GM21619 (cell line): ENCODE data around the gene COL8A2.

Experiments used
- ATAC-seq: cut with Tn5 transposase; IDR thresholded peaks from one replicate; pipeline ENCODE4 v1.9.1; 2021; ENCODE audit not compliant: unreplicated experiment

COL8A2 gene

DNA sequence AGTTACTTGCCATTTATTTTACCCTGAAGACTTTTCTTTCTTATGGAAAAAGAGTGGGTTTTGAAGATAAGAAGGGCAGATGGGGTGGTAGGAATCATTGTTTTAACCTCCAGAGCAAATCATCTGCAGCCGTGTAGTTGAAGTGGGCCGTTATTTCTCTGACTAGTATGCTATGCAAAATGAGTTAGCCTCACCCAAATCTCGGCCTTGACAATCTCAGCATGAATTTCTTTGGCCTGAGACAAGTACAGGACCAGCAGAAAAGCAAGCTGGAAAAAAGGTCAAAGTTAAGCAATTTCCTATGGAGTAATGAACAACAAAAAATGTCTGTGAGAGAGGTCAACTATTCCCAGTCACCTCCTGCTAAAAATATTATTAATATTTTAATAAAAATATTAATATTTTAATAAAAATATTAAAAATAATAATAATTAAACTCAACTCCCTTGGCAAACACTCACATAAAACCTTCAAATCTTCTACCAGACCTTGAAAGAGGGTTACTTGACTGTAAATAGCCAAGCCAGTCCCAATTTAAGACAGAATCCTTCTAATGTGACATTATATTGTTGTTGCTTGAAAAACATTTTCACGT is 47.9 kb downstream of the COL8A2 start:
- no peak for ATAC-seq

GRCh38 chr1:36070349-36070748 is 54.7 kb downstream of the COL8A2 start:
- no peak for ATAC-seq

DNA sequence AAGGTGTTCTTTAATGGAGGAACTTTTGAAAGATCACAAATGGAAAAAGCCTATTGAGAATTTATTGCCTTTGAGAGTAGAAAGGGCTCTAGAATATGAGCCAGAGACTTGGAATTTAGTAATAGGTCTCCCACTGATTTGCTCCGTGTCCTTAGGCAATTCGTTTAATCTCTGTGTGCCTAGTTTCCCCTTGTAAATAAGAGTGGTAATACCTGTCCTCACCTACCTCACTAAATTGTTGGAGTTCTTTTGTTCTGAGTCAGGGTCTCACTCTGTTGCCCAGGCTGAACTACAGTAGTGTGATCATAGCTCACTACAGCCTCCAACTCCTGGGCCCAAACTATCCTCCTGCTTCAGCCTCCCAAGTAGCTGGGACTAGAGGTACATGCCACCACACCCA is 56.2 kb downstream of the COL8A2 start:
- ATAC-seq = no peak

GRCh38 chr1:36067871-36068270 is 57.2 kb downstream of the COL8A2 start:
- ATAC-seq = no peak

- ATAC-seq = no peak
These were observed 62.7 kb downstream of the COL8A2 start for GRCh38 chr1:36062315-36062714.

DNA sequence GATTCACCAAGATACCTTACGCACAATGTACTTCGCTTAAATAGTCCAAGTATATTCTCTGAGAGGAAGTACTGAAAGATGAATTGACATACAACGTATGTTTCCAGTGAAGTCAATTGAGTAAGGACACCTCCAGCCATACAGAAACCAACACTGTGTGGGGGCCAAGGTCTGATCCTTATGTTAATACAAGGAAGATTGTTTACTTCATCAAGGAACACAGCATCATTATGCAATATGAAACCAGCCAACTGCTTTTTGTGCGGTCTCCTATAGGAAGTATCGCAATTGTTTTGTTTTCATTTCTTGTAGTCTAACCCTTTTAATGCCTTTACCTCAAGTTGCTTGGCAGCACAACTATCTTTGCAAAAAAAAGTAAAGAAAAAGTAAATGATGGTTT is 69.3 kb downstream of the COL8A2 start:
- ATAC-seq = no peak

- ATAC-seq = no peak
These were observed 71.0 kb downstream of the COL8A2 start for GRCh38 chr1:36053978-36054377.

- no peak for ATAC-seq
These were observed 73.2 kb downstream of the COL8A2 start for GRCh38 chr1:36051821-36052220.
